PC-9 (cell line): ENCODE measurements around the gene CEBPA. TPM values are rescaled to one million over a fixed set of nuclear protein-coding genes. Genes with fewer than 3 reads are reported as not detected.

Source experiments
- BruUV-seq: library from RNA; stranded (reverse); fragments of 400-500 nt; replicated peaks from 2 replicates; lab custom pipeline; 2021; lab: Mats Ljungman, UMichigan
- CTCF ChIA-PET: fragments of 300-600 bp; sonication (Branson Sonifier 250); formaldehyde crosslinking; loops from one replicate; lab custom pipeline; 2022; ENCODE audit warnings: antibody characterized with exemption; lab: Charles Lee
- POLR2A ChIA-PET: fragments of 300-600 bp; sonication (Branson Sonifier 250); formaldehyde crosslinking; loops from one replicate; lab custom pipeline; 2022; ENCODE audit warnings: antibody characterized with exemption; ENCODE audit not compliant: unreplicated experiment; lab: Charles Lee
- DNase-seq, 2 experiments: peaks; one replicate each; pipeline versions ENCODE4 v3.0.0 to v3.0.0-alpha.2; 2015 to 2022; ENCODE audit warnings: mixed read lengths in 1 of 2
- H2AFZ ChIP-seq: fragments of 200-600 bp; sonication (generic); 2 replicates; pipeline ENCODE4 v1.8.1; 2017; ENCODE audit warnings: antibody characterized with exemption
- H3F3A ChIP-seq: fragments of 200-600 bp; sonication (generic); 2 replicates; pipeline ENCODE4 v1.8.1; 2017; ENCODE audit warnings: antibody characterized with exemption, mild to moderate bottlenecking, low read depth; ENCODE audit not compliant: insufficient read depth
- H3K27ac ChIP-seq: fragments of 200-600 bp; sonication (generic); 2 replicates; pipeline ENCODE4 v1.6.1; 2016; ENCODE audit warnings: mixed run types
- H3K27me3 ChIP-seq: fragments of 200-600 bp; sonication (generic); 2 replicates; pipeline ENCODE4 v1.6.1; 2016; ENCODE audit warnings: low read depth, mixed run types; ENCODE audit not compliant: insufficient read depth
- H3K36me3 ChIP-seq: fragments of 200-600 bp; sonication (generic); 2 replicates; pipeline ENCODE4 v1.6.1; 2016; ENCODE audit warnings: low read depth, mixed run types
- H3K4me1 ChIP-seq: fragments of 200-600 bp; sonication (generic); replicated peaks from 2 replicates; pipeline ENCODE4 v1.6.1; 2016; ENCODE audit warnings: mixed run types; ENCODE audit not compliant: insufficient read depth
- H3K4me2 ChIP-seq: fragments of 200-600 bp; sonication (generic); 2 replicates; pipeline ENCODE4 v1.6.1; 2017; ENCODE audit warnings: mixed run types
- H3K4me3 ChIP-seq: fragments of 200-600 bp; sonication (generic); 2 replicates; pipeline ENCODE4 v1.6.1; 2016; ENCODE audit warnings: mixed run types
- H3K79me2 ChIP-seq: fragments of 200-600 bp; sonication (generic); 2 replicates; pipeline ENCODE4 v1.6.1; 2017; ENCODE audit warnings: low read depth, mixed run types
- H3K9me2 ChIP-seq: fragments of 200-600 bp; sonication (generic); 2 replicates; pipeline ENCODE4 v1.8.1; 2017; ENCODE audit warnings: mild to moderate bottlenecking; ENCODE audit not compliant: insufficient read depth
- H3K9me3 ChIP-seq: fragments of 200-600 bp; sonication (generic); 2 replicates; pipeline ENCODE4 v1.8.1; 2016; ENCODE audit warnings: low read depth; ENCODE audit not compliant: insufficient read depth
- H4K20me1 ChIP-seq: fragments of 200-600 bp; sonication (generic); 2 replicates; pipeline ENCODE4 v1.8.1; 2017; ENCODE audit not compliant: insufficient read depth
- EZH2 ChIP-seq: fragments of 200-600 bp; sonication (generic); IDR thresholded peaks from 2 replicates; pipeline ENCODE4 v1.8.0; 2017; ENCODE audit warnings: antibody characterized with exemption, low read depth
- intact Hi-C: fragments of 100-400 bp; cut with micrococcal nuclease; formaldehyde crosslinking; loops from one replicate; pipeline ENCODE4 v1.10.0; 2022; ENCODE audit not compliant: unreplicated experiment
- total RNA-seq: library from RNA; stranded (reverse); gene quantifications from 2 replicates; pipeline ENCODE4 v1.2.3, GENCODE V29; 2021
- TF ChIP-seq, protein P1 (sequence below): fragments of 200-600 bp; sonication (generic); conservative IDR thresholded peaks from 2 replicates; pipeline ENCODE4 v1.6.1; 2017; ENCODE audit warnings: mixed run types, antibody characterized with exemption, mild to moderate bottlenecking, moderate library complexity

Gene CEBPA
- total RNA-seq, 1 experiment from 2014 or later, result 8.9 TPM

GRCh38 chr19:33268162-33268991 is 34.0 kb downstream of the CEBPA start:
- H4K20me1 ChIP-seq, result no peaks in the 10 kb centered on the region
- CTCF ChIA-PET, result no interaction called here
- POLR2A ChIA-PET, result no interaction called here
- TF ChIP-seq EZH2, result no peak
- TF ChIP-seq, protein P1, sequence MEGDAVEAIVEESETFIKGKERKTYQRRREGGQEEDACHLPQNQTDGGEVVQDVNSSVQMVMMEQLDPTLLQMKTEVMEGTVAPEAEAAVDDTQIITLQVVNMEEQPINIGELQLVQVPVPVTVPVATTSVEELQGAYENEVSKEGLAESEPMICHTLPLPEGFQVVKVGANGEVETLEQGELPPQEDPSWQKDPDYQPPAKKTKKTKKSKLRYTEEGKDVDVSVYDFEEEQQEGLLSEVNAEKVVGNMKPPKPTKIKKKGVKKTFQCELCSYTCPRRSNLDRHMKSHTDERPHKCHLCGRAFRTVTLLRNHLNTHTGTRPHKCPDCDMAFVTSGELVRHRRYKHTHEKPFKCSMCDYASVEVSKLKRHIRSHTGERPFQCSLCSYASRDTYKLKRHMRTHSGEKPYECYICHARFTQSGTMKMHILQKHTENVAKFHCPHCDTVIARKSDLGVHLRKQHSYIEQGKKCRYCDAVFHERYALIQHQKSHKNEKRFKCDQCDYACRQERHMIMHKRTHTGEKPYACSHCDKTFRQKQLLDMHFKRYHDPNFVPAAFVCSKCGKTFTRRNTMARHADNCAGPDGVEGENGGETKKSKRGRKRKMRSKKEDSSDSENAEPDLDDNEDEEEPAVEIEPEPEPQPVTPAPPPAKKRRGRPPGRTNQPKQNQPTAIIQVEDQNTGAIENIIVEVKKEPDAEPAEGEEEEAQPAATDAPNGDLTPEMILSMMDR, result no peak
- no TSS peak for BruUV-seq
- no peaks in the 10 kb centered on the region for H3K79me2 ChIP-seq
- no peaks in the 10 kb centered on the region for H3K4me1 ChIP-seq
- H3K36me3 ChIP-seq, result no peaks in the 10 kb centered on the region
- no peaks in the 10 kb centered on the region for H3F3A ChIP-seq
- H3K9me3 ChIP-seq, result no peaks in the 10 kb centered on the region
- no peak overlapping the region for H3K4me3 ChIP-seq
- no peak overlapping the region for H2AFZ ChIP-seq
- no peaks in the 10 kb centered on the region for H3K9me2 ChIP-seq
- H3K4me2 ChIP-seq, result no peak overlapping the region
- DNase-seq, result no peak
- intact Hi-C loops, result no loop called here
- no peaks in the 10 kb centered on the region; the same call in 1 of the 2 replicates for H3K27me3 ChIP-seq
- H3K27ac ChIP-seq, result no peak overlapping the region

- POLR2A ChIA-PET, result no interaction called here
- CTCF ChIA-PET, result no interaction called here
- H3K9me3 ChIP-seq, result no peaks in the 10 kb centered on the region
- H3K4me1 ChIP-seq, result no peaks in the 10 kb centered on the region
- no peak overlapping the region for H3K27ac ChIP-seq
- BruUV-seq, result no TSS peak
- H3K27me3 ChIP-seq, result no peaks in the 10 kb centered on the region; the same call in 1 of the 2 replicates
- no peaks in the 10 kb centered on the region for H3K9me2 ChIP-seq
- no peak overlapping the region for H2AFZ ChIP-seq
- H3K4me2 ChIP-seq, result no peak overlapping the region
- no peak for DNase-seq
- H3F3A ChIP-seq, result no peaks in the 10 kb centered on the region; the same call in 1 of the 2 replicates
- no peaks in the 10 kb centered on the region for H4K20me1 ChIP-seq
- intact Hi-C loops, result no loop called here
- no peak for TF ChIP-seq EZH2
- TF ChIP-seq, protein P1, result no peak
- no peaks in the 10 kb centered on the region for H3K36me3 ChIP-seq
- H3K79me2 ChIP-seq, result no peaks in the 10 kb centered on the region
- no peak overlapping the region for H3K4me3 ChIP-seq
These were observed 34.6 kb downstream of the CEBPA start for GRCh38 chr19:33267706-33268105.

- intact Hi-C loops, result no loop called here
- Histone ChIP-seq H3K36me3 (no peaks in the 10 kb centered on the region), H3K4me3 (no peak overlapping the region), H3K9me2 (no peaks in the 10 kb centered on the region), H4K20me1 (no peaks in the 10 kb centered on the region), H3F3A (no peaks in the 10 kb centered on the region; the same call in 1 of the 2 replicates), H3K4me1 (no peaks in the 10 kb centered on the region), H3K79me2 (no peaks in the 10 kb centered on the region), H3K27ac (no peak overlapping the region), H3K27me3 (no peaks in the 10 kb centered on the region; the same call in 1 of the 2 replicates), H2AFZ (no peak overlapping the region), H3K9me3 (no peaks in the 10 kb centered on the region), H3K4me2 (no peak overlapping the region)
- no peak for DNase-seq
- BruUV-seq, result no TSS peak
- CTCF ChIA-PET, result no interaction called here
- TF ChIP-seq EZH2, result no peak
- TF ChIP-seq, protein P1, result no peak
- POLR2A ChIA-PET, result no interaction called here
These were observed 35.3 kb downstream of the CEBPA start for GRCh38 chr19:33266974-33267484.
